Fibroblast of lung (primary cell): ENCODE results near the gene COG4. TPM values are rescaled to one million over a fixed set of nuclear protein-coding genes. Genes with fewer than 3 reads are reported as not detected.
A peak's percentile ranks its signal among the peaks of the same experiment; 100 is the strongest.

ENCODE experiments used
- DNase-seq, 2 donors: peaks; one replicate each; pipeline versions ENCODE4 v3.0.0 to v3.0.0-alpha.2; 2010; ENCODE audit warnings: low read depth in 2 of 2
- H2AFZ ChIP-seq: 2 replicates; pipeline ENCODE4 v1.5.1; 2012; ENCODE audit warnings: low read length, control low read depth, inconsistent platforms
- H3K27ac ChIP-seq: 2 replicates; pipeline ENCODE4 v1.5.1; 2011; ENCODE audit warnings: low read length, control low read depth; ENCODE audit not compliant: insufficient read depth
- H3K27me3 ChIP-seq: 2 replicates; pipeline ENCODE4 v1.5.1; 2011; ENCODE audit warnings: mild to moderate bottlenecking, low read length; ENCODE audit not compliant: control insufficient read depth, insufficient read depth
- H3K36me3 ChIP-seq: 2 replicates; pipeline ENCODE4 v1.5.1; 2011; ENCODE audit warnings: low read length; ENCODE audit not compliant: control insufficient read depth, insufficient read depth
- H3K4me1 ChIP-seq: 2 replicates; pipeline ENCODE4 v1.5.1; 2011; ENCODE audit warnings: low read length; ENCODE audit not compliant: control insufficient read depth, insufficient read depth; ENCODE audit errors: extremely low read depth
- H3K4me2 ChIP-seq: 2 replicates; pipeline ENCODE4 v1.5.1; 2011; ENCODE audit warnings: low read length, control low read depth; ENCODE audit not compliant: insufficient read depth; ENCODE audit errors: extremely low read depth
- H3K4me3 ChIP-seq, 4 experiments: fragments of 200-600 bp in 1 of 4; sonication (generic) in 1 of 4; replicated peaks in 1 of 4; 2 replicates each; pipeline ENCODE4 v1.5.1; 2011 to 2016; ENCODE audit warnings: low read length in 4 of 4, low read depth in 3 of 4, mild to moderate bottlenecking in 3 of 4, control low read depth in 2 of 4, inconsistent platforms in 1 of 4, mixed read lengths in 1 of 4; ENCODE audit not compliant: insufficient read depth in 1 of 4; ENCODE audit errors: control extremely low read depth in 1 of 4
- H3K79me2 ChIP-seq: 2 replicates; pipeline ENCODE4 v1.5.1; 2012; ENCODE audit warnings: mild to moderate bottlenecking, low read length, inconsistent platforms; ENCODE audit not compliant: control insufficient read depth, insufficient read depth
- H3K9ac ChIP-seq: 2 replicates; pipeline ENCODE4 v1.5.1; 2011; ENCODE audit warnings: mild to moderate bottlenecking, low read length, control low read depth; ENCODE audit not compliant: insufficient read depth
- H3K9me3 ChIP-seq: 2 replicates; pipeline ENCODE4 v1.5.1; 2012; ENCODE audit warnings: low read depth, low read length; ENCODE audit not compliant: control insufficient read depth, insufficient read depth
- H4K20me1 ChIP-seq: 2 replicates; pipeline ENCODE4 v1.5.1; 2011; ENCODE audit warnings: low read length; ENCODE audit not compliant: control insufficient read depth, insufficient read depth; ENCODE audit errors: extremely low read depth
- EZH2 ChIP-seq: IDR thresholded peaks from 2 replicates; pipeline ENCODE4 v1.5.1; 2012; ENCODE audit warnings: low read length, control low read depth, mild to moderate bottlenecking; ENCODE audit errors: missing control alignments
- polyA plus RNA-seq, 2 donors: library from polyadenylated mRNA; depleted of rRNA in 1 of 2; stranded (reverse) in 1 of 2; unstranded in 1 of 2; fragments of >200 nt; gene quantifications; 2 replicates each; pipeline ENCODE4 v1.2.1, GENCODE V29; 2011 to 2012; ENCODE audit warnings: missing spikeins in 1 of 2
- total RNA-seq: library from RNA; depleted of rRNA; stranded (reverse); fragments of >200 nt; gene quantifications from 2 replicates; pipeline ENCODE4 v1.2.1, GENCODE V29; 2014
- TF ChIP-seq, protein P1 (sequence below), 2 donors: IDR thresholded peaks in 1 of 2; conservative IDR thresholded peaks in 1 of 2; 1 replicate in 1 of 2; 2 replicates in 1 of 2; pipeline ENCODE4 v1.5.1; 2011 to 2012; ENCODE audit warnings: low read length in 2 of 2, control low read depth in 1 of 2, inconsistent platforms in 1 of 2, low read depth in 1 of 2, mild to moderate bottlenecking in 1 of 2

COG4 gene
- total and polyA plus RNA-seq, 2 donors (not counting 1 experiment from before 2014, with no cell fraction given): 36.2 to 117 TPM

DNA sequence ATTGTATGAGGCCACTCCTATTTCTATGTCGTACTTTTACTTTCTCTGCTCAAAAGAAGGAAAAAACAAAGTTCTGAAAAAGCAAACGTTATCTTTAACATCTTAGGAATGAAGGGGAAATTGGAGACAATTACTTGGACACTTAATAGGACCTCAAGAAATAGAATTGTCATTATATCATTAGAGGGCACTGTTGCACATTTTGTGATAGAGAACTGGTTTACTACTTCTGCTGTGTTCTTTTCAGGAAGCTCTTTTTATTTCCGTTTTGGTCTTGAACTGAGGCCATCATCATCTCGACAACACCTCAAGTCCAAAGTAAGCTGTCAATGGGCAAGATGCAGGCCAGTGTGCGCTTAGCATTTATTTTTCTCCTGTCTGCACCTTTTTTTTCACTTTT, 14.6 kb downstream of the COG4 start:
- peak in 1 of 2 donors; percentile 15 for DNase-seq
- H3K79me2 ChIP-seq: no peaks in the 10 kb centered on the region
- H3K9me3 ChIP-seq: no peaks in the 10 kb centered on the region
- no peak overlapping the region for H3K4me3 ChIP-seq
- no peak for TF ChIP-seq EZH2
- TF ChIP-seq, protein P1, sequence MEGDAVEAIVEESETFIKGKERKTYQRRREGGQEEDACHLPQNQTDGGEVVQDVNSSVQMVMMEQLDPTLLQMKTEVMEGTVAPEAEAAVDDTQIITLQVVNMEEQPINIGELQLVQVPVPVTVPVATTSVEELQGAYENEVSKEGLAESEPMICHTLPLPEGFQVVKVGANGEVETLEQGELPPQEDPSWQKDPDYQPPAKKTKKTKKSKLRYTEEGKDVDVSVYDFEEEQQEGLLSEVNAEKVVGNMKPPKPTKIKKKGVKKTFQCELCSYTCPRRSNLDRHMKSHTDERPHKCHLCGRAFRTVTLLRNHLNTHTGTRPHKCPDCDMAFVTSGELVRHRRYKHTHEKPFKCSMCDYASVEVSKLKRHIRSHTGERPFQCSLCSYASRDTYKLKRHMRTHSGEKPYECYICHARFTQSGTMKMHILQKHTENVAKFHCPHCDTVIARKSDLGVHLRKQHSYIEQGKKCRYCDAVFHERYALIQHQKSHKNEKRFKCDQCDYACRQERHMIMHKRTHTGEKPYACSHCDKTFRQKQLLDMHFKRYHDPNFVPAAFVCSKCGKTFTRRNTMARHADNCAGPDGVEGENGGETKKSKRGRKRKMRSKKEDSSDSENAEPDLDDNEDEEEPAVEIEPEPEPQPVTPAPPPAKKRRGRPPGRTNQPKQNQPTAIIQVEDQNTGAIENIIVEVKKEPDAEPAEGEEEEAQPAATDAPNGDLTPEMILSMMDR (conservative IDR thresholded peaks at IDR 0.05 in 1 of 2, IDR thresholded peaks at IDR 0.05 in 1 of 2; ENCODE audit: low read depth in 1 of 2, low read length in 2 of 2): no peak
- no peaks in the 10 kb centered on the region for H4K20me1 ChIP-seq
- H2AFZ ChIP-seq: no peak overlapping the region
- H3K36me3 ChIP-seq: peaks cover 6% of the 10 kb centered on the region
- H3K27me3 ChIP-seq: no peaks in the 10 kb centered on the region
- H3K9ac ChIP-seq: no peak overlapping the region
- H3K4me1 ChIP-seq: peaks cover 2% of the 10 kb centered on the region
- no peak overlapping the region for H3K4me2 ChIP-seq
- H3K27ac ChIP-seq: no peak overlapping the region

DNA sequence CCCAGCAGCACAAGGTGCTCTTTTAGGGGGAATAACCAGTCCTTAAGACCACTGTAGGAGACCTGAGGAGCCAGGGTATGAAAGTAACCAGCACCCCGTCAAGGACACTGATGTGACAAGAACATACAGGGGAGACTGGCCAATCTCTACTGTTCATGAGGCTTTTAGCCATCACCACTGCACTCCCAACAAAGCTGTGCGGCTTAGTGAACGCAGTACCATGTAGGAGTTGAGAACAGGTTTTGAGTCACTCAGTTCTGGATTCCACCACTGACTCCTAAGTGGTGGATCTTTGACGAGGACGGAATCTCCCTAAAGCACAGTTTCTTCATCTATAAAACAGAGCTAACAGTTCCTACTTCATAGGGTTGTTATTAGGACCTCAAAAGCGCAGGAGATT, 26.8 kb downstream of the COG4 start:
- Histone ChIP-seq H2AFZ (no peak overlapping the region), H3K27me3 (no peaks in the 10 kb centered on the region), H3K9ac (no peak overlapping the region), H3K9me3 (no peaks in the 10 kb centered on the region), H3K4me2 (no peak overlapping the region), H3K4me1 (no peaks in the 10 kb centered on the region), H3K36me3 (peaks cover 17% of the 10 kb centered on the region), H3K27ac (no peak overlapping the region), H3K79me2 (no peaks in the 10 kb centered on the region), H4K20me1 (no peaks in the 10 kb centered on the region), H3K4me3 (no peak overlapping the region)
- TF ChIP-seq, protein P1 (conservative IDR thresholded peaks at IDR 0.05 in 1 of 2, IDR thresholded peaks at IDR 0.05 in 1 of 2; ENCODE audit: low read depth in 1 of 2, low read length in 2 of 2): no peak
- TF ChIP-seq EZH2: no peak
- DNase-seq: no peak

- no peak overlapping the region for H3K4me2 ChIP-seq
- TF ChIP-seq, protein P1 (conservative IDR thresholded peaks at IDR 0.05 in 1 of 2, IDR thresholded peaks at IDR 0.05 in 1 of 2; ENCODE audit: low read depth in 1 of 2, low read length in 2 of 2): no peak
- no peak for TF ChIP-seq EZH2
- H3K9ac ChIP-seq: no peak overlapping the region
- H4K20me1 ChIP-seq: no peaks in the 10 kb centered on the region
- H3K4me1 ChIP-seq: no peaks in the 10 kb centered on the region
- no peaks in the 10 kb centered on the region for H3K27me3 ChIP-seq
- H3K36me3 ChIP-seq: peaks cover 17% of the 10 kb centered on the region
- H2AFZ ChIP-seq: no peak overlapping the region
- H3K79me2 ChIP-seq: no peaks in the 10 kb centered on the region
- no peak overlapping the region for H3K4me3 ChIP-seq
- H3K27ac ChIP-seq: no peak overlapping the region
- DNase-seq: no peak
- no peaks in the 10 kb centered on the region for H3K9me3 ChIP-seq
Measured at GRCh38 chr16:70495425-70496182, 27.8 kb downstream of the COG4 start.
